GM23338 (cell line): Measurements from ENCODE around the gene CEACAM19. TPM values are rescaled to one million over a fixed set of nuclear protein-coding genes. Genes with fewer than 3 reads are reported as not detected.

Source experiments
- ATAC-seq: fragments of 200-7000 bp; cut with Tn5 transposase; 3 replicates; pipeline ENCODE4 v1.9.1; 2020
- DNase-seq: peaks from one replicate; pipeline ENCODE4 v3.0.0-alpha.2; 2015; ENCODE audit warnings: low spot score
- H2AFZ ChIP-seq: fragments of 200-600 bp; sonication (generic); 2 replicates; pipeline ENCODE4 v1.8.0; 2016; ENCODE audit warnings: antibody characterized with exemption, mild to moderate bottlenecking, moderate library complexity
- H3F3A ChIP-seq: fragments of 200-600 bp; sonication (generic); replicated peaks from 2 replicates; pipeline ENCODE4 v1.8.0; 2017; ENCODE audit warnings: antibody characterized with exemption, mixed run types, low read depth
- H3K27ac ChIP-seq: fragments of 200-600 bp; sonication (generic); 2 replicates; pipeline ENCODE4 v1.6.1; 2016; ENCODE audit warnings: low read depth
- H3K27me3 ChIP-seq: fragments of 200-600 bp; sonication (generic); 2 replicates; pipeline ENCODE4 v1.8.0; 2016; ENCODE audit warnings: mild to moderate bottlenecking, mixed run types, moderate library complexity; ENCODE audit not compliant: insufficient read depth
- H3K36me3 ChIP-seq: fragments of 200-600 bp; sonication (generic); 2 replicates; pipeline ENCODE4 v1.8.0; 2016; ENCODE audit warnings: mild to moderate bottlenecking; ENCODE audit not compliant: insufficient read depth
- H3K4me1 ChIP-seq: fragments of 200-600 bp; sonication (generic); 2 replicates; pipeline ENCODE4 v1.8.0; 2016; ENCODE audit warnings: mild to moderate bottlenecking, moderate library complexity; ENCODE audit not compliant: insufficient read depth
- H3K4me2 ChIP-seq: fragments of 200-600 bp; sonication (generic); 2 replicates; pipeline ENCODE4 v1.7.1; 2017; ENCODE audit warnings: mixed run types
- H3K4me3 ChIP-seq: fragments of 200-600 bp; sonication (generic); 2 replicates; pipeline ENCODE4 v1.6.1; 2016; ENCODE audit warnings: mixed run types
- H3K79me2 ChIP-seq: fragments of 200-600 bp; sonication (generic); replicated peaks from 2 replicates; pipeline ENCODE4 v1.8.0; 2017; ENCODE audit warnings: mild to moderate bottlenecking; ENCODE audit not compliant: insufficient read depth
- H3K9me2 ChIP-seq: fragments of 200-600 bp; sonication (generic); 2 replicates; pipeline ENCODE4 v1.8.0; 2017; ENCODE audit not compliant: insufficient read depth
- H4K20me1 ChIP-seq: fragments of 200-600 bp; sonication (generic); replicated peaks from 2 replicates; pipeline ENCODE4 v1.8.0; 2017; ENCODE audit warnings: mild to moderate bottlenecking; ENCODE audit not compliant: insufficient read depth
- H3K27ac Mint-ChIP-seq: 2 replicates; pipeline ENCODE4 v1.8.0; 2020; ENCODE audit warnings: inconsistent platforms, mild to moderate bottlenecking, moderate library complexity, mixed read lengths
- H3K27me3 Mint-ChIP-seq: 3 replicates; pipeline ENCODE4 v1.8.0; 2022; ENCODE audit warnings: low read depth, mild to moderate bottlenecking, moderate library complexity, mixed read lengths, inconsistent platforms; ENCODE audit not compliant: insufficient read depth, poor library complexity
- H3K36me3 Mint-ChIP-seq: 3 replicates; pipeline ENCODE4 v1.8.0; 2021; ENCODE audit warnings: low read depth, mild to moderate bottlenecking, inconsistent platforms, moderate library complexity, mixed read lengths
- H3K4me1 Mint-ChIP-seq: 3 replicates; pipeline ENCODE4 v1.8.0; 2020; ENCODE audit warnings: mild to moderate bottlenecking, inconsistent platforms, mixed read lengths
- H3K4me3 Mint-ChIP-seq: 3 replicates; pipeline ENCODE4 v1.8.0; 2021; ENCODE audit warnings: moderate library complexity, mild to moderate bottlenecking, inconsistent platforms, mixed read lengths
- H3K9me3 Mint-ChIP-seq: 3 replicates; pipeline ENCODE4 v1.8.0; 2020; ENCODE audit warnings: moderate library complexity, mild to moderate bottlenecking, inconsistent platforms, mixed read lengths
- CREB1 ChIP-seq: fragments of 250-450 bp; sonication (Bioruptor Pico); IDR thresholded peaks from 2 replicates; pipeline ENCODE4 v1.5.0; 2020; ENCODE audit warnings: low read depth, mild to moderate bottlenecking, moderate library complexity
- CTCF ChIP-seq, 2 experiments: fragments of 200-600 bp in 1 of 2; sonication (generic) in 1 of 2; conservative IDR thresholded peaks; 2 replicates each; pipeline versions ENCODE4 v1.5.1 to v1.6.1; 2016 to 2017; ENCODE audit warnings: antibody characterized with exemption in 2 of 2, low read depth in 2 of 2, mild to moderate bottlenecking in 2 of 2, moderate library complexity in 1 of 2
- ETS1 ChIP-seq: IDR thresholded peaks from 2 replicates; pipeline ENCODE4 v1.6.1; 2016; ENCODE audit warnings: antibody characterized with exemption
- EZH2phosphoT487 ChIP-seq: fragments of 200-600 bp; sonication (generic); IDR thresholded peaks from one replicate; pipeline ENCODE4 v1.8.1; 2018; ENCODE audit warnings: antibody characterized with exemption; ENCODE audit not compliant: unreplicated experiment
- JUNB ChIP-seq: IDR thresholded peaks from one replicate; pipeline ENCODE4 v1.6.1; 2016; ENCODE audit warnings: antibody characterized with exemption; ENCODE audit not compliant: unreplicated experiment
- NANOG ChIP-seq: IDR thresholded peaks from 2 replicates; pipeline ENCODE4 v1.6.1; 2016; ENCODE audit warnings: antibody characterized with exemption, borderline replicate concordance
- POLR2AphosphoS5 ChIP-seq: IDR thresholded peaks from 2 replicates; pipeline ENCODE4 v1.6.1; 2016; ENCODE audit warnings: antibody characterized with exemption, low read depth
- STAT1 ChIP-seq: IDR thresholded peaks from one replicate; pipeline ENCODE4 v1.6.1; 2016; ENCODE audit warnings: antibody characterized with exemption; ENCODE audit not compliant: unreplicated experiment
- ZNF114 ChIP-seq: fragments of 250-450 bp; sonication (Bioruptor Pico); IDR thresholded peaks from 2 replicates; pipeline ENCODE4 v1.5.0; 2020; ENCODE audit warnings: mild to moderate bottlenecking, moderate library complexity
- ZNF331 ChIP-seq: fragments of 250-450 bp; sonication (Bioruptor Pico); IDR thresholded peaks from 2 replicates; pipeline ENCODE4 v1.5.0; 2020; ENCODE audit warnings: low read depth, mild to moderate bottlenecking, moderate library complexity
- polyA plus RNA-seq: library from polyadenylated mRNA; unstranded; fragments of >200 nt; fragmentation: Nextera tagmentation; extraction: Ambion mirVana; gene quantifications from 2 replicates; pipeline ENCODE4 v1.2.1, GENCODE V29; 2016
- total RNA-seq: library from RNA; depleted of rRNA; stranded (reverse); fragments of >200 nt; shearing (Covaris generic); gene quantifications from 2 replicates; pipeline ENCODE4 v1.2.3, GENCODE V29; 2014

The CEACAM19 gene
- total and polyA plus RNA-seq, 2 experiments from 2014 or later: 0.38 to 0.76 TPM

GRCh38 chr19:44723952-44724319 lies 52.7 kb downstream of the CEACAM19 start:
- peak; percentile 89 to 97 for TF ChIP-seq CTCF (conservative IDR thresholded peaks at IDR 0.05; ENCODE audit: low read depth in 2 of 2)
- TF ChIP-seq ETS1: no peak
- DNase-seq: peak; percentile 88
- no peaks in the 10 kb centered on the region for H4K20me1 ChIP-seq
- Mint-ChIP-seq H3K27me3 (peaks cover 20% of the 10 kb centered on the region), H3K36me3 (no peaks in the 10 kb centered on the region), H3K9me3 (no peaks in the 10 kb centered on the region), H3K4me1 (peaks cover 3% of the 10 kb centered on the region), H3K27ac (no peak overlapping the region), H3K4me3 (no peak overlapping the region)
- H3K27ac ChIP-seq: no peak overlapping the region
- ATAC-seq: peak; percentile 91
- H3K79me2 ChIP-seq: no peaks in the 10 kb centered on the region
- H3F3A ChIP-seq: no peaks in the 10 kb centered on the region
- H3K27me3 ChIP-seq: 0 out of 2 replicates have a peak, but pooled peaks cover 6% of the 10 kb centered on the region
- H3K4me2 ChIP-seq: no peak overlapping the region
- H3K4me3 ChIP-seq: no peak overlapping the region
- no peak overlapping the region for H2AFZ ChIP-seq
- no peaks in the 10 kb centered on the region for H3K9me2 ChIP-seq
- H3K4me1 ChIP-seq: peaks cover 8% of the 10 kb centered on the region; the same call in 1 of the 2 replicates
- no peaks in the 10 kb centered on the region for H3K36me3 ChIP-seq

GRCh38 chr19:44725251-44725650 lies 54.0 kb downstream of the CEACAM19 start:
- H3K36me3 Mint-ChIP-seq: no peaks in the 10 kb centered on the region
- no peak overlapping the region for H3K27ac Mint-ChIP-seq
- Histone ChIP-seq H3K4me1 (0 out of 2 replicates have a peak, but pooled peaks cover 8% of the 10 kb centered on the region), H3F3A (no peaks in the 10 kb centered on the region), H4K20me1 (no peaks in the 10 kb centered on the region), H3K4me3 (no peak overlapping the region), H3K36me3 (no peaks in the 10 kb centered on the region), H3K27ac (no peak overlapping the region), H3K27me3 (0 out of 2 replicates have a peak, but pooled peaks cover 6% of the 10 kb centered on the region), H2AFZ (peak overlapping the region; percentile 72), H3K79me2 (no peaks in the 10 kb centered on the region), H3K9me2 (no peaks in the 10 kb centered on the region), H3K4me2 (0 out of 2 replicates have a peak overlapping the region, but pooled peaks have one; percentile 43)
- H3K4me1 Mint-ChIP-seq: no peaks in the 10 kb centered on the region
- no peaks in the 10 kb centered on the region for H3K9me3 Mint-ChIP-seq
- TF ChIP-seq EZH2phosphoT487: no peak
- 0 out of 4 replicates have a peak, but pooled peaks of 1 of the 2 experiments have one; percentile 3 for TF ChIP-seq CTCF (conservative IDR thresholded peaks at IDR 0.05; ENCODE audit: low read depth in 2 of 2)
- peak; percentile 64 for ATAC-seq
- peaks cover 16% of the 10 kb centered on the region for H3K27me3 Mint-ChIP-seq
- H3K4me3 Mint-ChIP-seq: no peak overlapping the region
- DNase-seq: peak; percentile 60

GRCh38 chr19:44725684-44726083 lies 54.4 kb downstream of the CEACAM19 start:
- H3K79me2 ChIP-seq: no peaks in the 10 kb centered on the region
- Mint-ChIP-seq H3K9me3 (no peaks in the 10 kb centered on the region), H3K36me3 (no peaks in the 10 kb centered on the region), H3K27me3 (peaks cover 16% of the 10 kb centered on the region), H3K4me3 (no peak overlapping the region), H3K4me1 (no peaks in the 10 kb centered on the region), H3K27ac (no peak overlapping the region)
- no peaks in the 10 kb centered on the region for H3K36me3 ChIP-seq
- DNase-seq: no peak
- H3K27ac ChIP-seq: no peak overlapping the region
- H3K4me2 ChIP-seq: no peak overlapping the region
- H3K27me3 ChIP-seq: 0 out of 2 replicates have a peak, but pooled peaks cover 6% of the 10 kb centered on the region
- H2AFZ ChIP-seq: peak overlapping the region; percentile 72
- H4K20me1 ChIP-seq: no peaks in the 10 kb centered on the region
- no peaks in the 10 kb centered on the region for H3F3A ChIP-seq
- no peak for ATAC-seq
- no peaks in the 10 kb centered on the region for H3K9me2 ChIP-seq
- H3K4me3 ChIP-seq: no peak overlapping the region
- H3K4me1 ChIP-seq: 0 out of 2 replicates have a peak, but pooled peaks cover 8% of the 10 kb centered on the region
- TF ChIP-seq ZNF114 (CRISPR knock-in tag) (no peak), ZNF331 (CRISPR knock-in tag) (no peak), STAT1 (no peak), JUNB (no peak), ETS1 (no peak), CREB1 (CRISPR knock-in tag) (no peak), CTCF (conservative IDR thresholded peaks at IDR 0.05; ENCODE audit: low read depth in 2 of 2) (no peak), NANOG (no peak), POLR2AphosphoS5 (no peak)
